Measurements from ENCODE around the gene IGLL5.

Gene IGLL5

GRCh38 chr22:22927196-22927887 is 39.7 kb downstream of the IGLL5 start:
- no peak for DNase-seq (ENCODE audit: low spot score)

DNA sequence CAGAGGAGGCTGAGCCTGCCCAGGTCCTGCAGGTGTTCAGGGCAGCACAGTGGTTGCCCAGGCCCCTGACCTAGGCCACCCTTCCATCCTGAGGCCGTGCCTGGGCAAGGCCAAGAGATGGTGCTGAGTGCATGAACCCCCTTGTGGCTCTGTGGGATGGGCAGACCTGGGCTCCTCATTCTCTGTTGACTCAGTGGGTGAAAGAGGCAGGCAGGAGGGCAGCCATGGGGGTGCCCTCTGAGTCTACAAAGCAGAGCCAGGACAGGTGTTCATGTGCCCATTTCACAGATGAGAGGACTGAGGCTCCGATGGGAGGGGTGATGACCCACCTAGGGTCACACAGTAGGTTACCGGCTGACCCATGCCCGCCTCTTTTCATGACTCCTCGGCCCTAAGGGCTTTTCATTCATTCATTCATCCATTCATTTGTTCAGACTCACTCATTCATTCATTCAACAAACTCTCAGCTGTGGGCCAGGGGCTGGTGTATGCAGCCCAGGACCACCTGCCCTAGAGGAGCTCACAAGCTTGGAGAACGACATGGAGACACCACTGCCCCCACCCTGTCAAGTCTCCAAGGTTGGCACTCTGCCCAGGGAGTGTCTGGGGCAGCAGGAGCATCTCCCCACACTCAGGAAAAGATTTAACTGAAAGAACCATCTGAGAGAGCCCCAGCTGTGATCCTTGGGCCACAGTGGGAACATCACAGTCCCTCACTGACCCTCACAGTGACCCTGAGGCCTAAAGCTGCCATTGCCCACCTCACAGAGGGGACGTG is 40.5 kb downstream of the IGLL5 start:
- DNase-seq (ENCODE audit: low spot score) = no peak

DNA sequence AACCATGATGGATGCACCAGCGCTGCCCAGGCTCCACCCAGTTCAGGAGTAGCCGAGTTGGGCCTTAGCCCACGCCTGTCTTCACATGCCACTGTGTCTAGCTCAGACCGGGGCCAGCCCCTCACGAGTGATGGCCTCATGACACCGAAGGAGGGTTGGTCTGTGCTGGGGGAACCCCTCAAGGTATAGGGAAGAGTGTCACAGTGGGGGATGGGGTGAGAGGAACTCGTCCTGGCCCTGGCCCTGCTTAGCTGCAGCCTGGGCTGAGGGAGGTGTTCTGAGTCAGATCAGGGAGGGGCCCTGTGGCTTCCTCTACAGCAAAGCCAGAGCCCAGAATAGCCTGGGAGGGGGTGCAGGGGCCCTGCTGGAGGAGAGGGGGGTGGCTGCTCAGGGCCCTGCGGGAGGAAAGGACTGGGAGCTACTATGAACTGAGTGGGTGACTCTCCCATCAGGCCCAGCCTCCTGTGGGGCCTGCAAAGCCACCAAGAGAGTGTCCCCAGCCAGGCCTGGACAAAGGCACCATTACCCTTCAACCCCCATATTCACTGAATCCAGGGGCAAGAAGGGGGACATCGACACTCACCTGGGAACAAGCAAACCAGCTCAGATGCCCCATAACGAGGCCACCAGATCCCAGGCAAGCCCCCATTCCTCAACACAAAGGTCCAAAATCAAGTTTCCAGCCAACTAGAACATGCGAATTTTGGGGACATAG is 41.2 kb downstream of the IGLL5 start:
- DNase-seq (ENCODE audit: low spot score) = no peak

- no peak for DNase-seq (ENCODE audit: low spot score)
These were observed 42.0 kb downstream of the IGLL5 start for GRCh38 chr22:22929381-22930221.

DNA sequence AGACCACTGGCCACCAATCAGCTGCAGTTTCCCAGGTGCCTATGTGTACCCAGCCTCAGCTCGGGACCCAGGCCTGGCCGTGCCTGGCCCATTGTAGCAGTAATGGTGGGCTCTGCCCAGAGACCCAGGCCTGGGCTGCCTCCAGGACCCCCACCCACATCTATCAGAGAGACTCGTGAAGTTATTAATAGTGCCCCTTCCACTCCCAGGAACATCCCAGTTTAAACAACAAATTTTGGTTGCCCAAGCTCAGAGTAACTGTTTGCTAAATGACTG is 42.5 kb downstream of the IGLL5 start:
- DNase-seq (ENCODE audit: low spot score) = no peak

DNA sequence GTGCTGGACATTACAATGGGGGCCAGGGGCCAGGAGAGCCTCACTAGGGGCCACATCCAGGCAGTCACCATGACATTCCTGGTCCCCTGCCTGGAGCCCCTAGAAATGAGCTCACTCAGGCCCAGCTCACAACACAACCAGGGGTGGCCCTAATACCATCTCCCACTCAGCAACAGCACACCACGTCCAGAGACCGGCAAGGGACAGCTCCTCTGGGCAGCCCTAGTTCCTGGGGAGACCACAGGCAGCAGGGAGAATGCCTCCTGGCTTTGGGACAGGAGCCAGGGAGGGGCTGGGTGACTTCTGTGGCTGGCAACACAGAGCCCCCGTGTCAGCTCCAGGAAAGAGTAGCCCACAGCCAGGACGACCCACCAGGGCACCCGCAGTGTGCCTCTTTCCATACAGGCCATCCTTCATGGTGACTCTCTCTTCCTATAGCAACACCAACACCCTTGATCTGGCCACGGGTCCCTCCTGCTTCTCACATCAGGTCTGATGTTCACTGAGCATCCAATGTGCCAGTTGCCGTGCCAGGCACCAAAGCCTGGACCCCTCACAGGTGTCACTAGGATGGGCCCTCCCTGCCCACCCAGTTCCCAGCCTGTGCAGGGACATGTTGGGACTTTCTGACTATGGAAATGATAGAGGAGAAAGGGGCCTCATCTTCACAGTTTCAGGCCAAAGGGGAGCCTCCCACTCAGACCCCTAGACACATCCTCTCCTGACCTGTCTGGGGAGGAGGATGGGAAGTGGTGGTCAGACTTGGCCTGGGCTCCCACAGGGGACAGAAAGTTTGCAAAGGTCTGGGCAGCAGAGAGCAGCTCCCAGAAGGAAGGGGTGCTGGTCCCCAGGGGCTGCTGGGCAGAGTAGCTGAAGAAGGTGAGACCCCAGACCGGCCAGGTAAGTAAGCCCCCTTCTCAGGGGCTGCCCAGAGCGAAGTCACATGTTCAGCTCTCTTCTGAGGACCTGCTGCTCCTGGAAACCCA is 43.2 kb downstream of the IGLL5 start:
- DNase-seq (ENCODE audit: low spot score) = no peak

- DNase-seq (ENCODE audit: low spot score) = no peak
These were observed 44.1 kb downstream of the IGLL5 start for GRCh38 chr22:22931557-22932270.

DNA sequence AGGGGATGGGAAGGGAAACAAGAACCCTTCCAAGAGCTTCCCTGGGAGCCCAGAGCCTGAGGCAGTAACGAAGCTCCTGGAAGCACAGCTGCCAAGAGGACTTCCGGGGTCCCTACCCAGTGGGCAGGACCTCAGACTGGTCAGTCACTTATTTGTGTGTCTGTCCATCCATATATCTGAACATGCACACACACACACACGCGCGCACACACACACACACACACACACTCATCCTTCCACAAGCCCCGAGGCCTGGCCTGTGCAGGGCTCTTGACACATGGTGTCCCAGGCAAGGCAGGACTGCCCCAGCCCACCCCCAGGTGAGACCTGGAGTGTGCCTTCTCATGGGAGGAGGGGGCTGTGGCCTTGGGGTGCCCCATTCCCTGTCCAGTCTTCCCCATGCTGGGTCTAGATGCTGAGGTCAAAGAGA is 44.9 kb downstream of the IGLL5 start:
- no peak for DNase-seq (ENCODE audit: low spot score)

GRCh38 chr22:22933100-22933806 is 45.6 kb downstream of the IGLL5 start:
- no peak for DNase-seq (ENCODE audit: low spot score)

GRCh38 chr22:22933807-22934542 is 46.4 kb downstream of the IGLL5 start:
- no peak for DNase-seq (ENCODE audit: low spot score)

DNA sequence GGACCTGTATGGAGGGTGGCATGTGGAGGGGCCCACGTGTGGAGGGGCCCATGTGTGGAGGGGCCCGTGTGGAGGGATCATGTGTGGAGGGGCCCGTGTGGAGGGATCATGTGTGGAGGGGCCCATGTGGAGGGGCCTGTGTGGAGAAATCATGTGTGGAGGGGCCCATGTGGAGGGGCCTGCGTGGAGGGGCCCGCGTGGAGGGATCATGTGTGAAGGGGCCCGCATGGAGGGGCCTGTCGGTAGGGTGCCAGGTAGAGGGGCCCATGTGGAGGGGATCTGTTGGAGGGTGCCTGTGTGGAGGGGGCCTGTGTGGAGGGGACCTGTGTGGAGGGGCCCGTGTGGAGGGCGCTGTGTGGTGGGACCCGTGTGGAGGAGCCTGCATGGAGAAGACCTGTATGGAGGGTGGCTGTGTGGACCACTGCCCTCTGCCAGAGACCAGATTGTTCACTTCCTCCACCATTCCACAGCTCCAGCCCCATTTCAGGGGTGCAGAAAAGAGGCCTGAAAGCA is 47.0 kb downstream of the IGLL5 start:
- DNase-seq (ENCODE audit: low spot score) = no peak

DNA sequence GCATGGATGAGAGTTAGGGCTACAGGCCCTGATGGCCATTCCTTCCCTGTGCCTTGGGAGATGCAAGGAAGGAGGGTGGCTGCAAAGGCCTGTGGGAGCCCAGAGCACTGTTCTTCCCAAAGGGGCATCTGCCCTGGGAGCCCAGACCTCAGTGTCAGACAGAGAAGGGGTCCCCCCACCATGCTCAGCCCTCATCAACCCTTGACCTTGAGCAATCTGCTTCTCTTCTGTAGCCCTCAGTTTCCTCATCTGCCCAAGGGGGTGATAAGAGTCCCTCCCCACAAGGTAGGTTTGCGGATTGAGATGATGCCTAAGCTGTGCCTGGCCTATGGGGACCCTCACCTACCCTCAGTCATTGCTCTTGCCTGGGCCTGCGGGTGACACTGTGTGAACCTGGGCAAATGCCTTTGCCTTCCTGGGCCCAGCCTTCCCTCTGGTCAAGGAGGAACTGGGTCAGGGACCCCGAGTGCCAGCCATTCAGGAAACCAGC is 47.5 kb downstream of the IGLL5 start:
- DNase-seq (ENCODE audit: low spot score) = no peak

- no peak for DNase-seq (ENCODE audit: low spot score)
These were observed 48.0 kb downstream of the IGLL5 start for GRCh38 chr22:22935546-22936157.

GRCh38 chr22:22936180-22936914 is 48.7 kb downstream of the IGLL5 start:
- no peak for DNase-seq (ENCODE audit: low spot score)

- no peak for DNase-seq (ENCODE audit: low spot score)
These were observed 49.5 kb downstream of the IGLL5 start for GRCh38 chr22:22936915-22937656.

GRCh38 chr22:22937894-22938480 is 50.4 kb downstream of the IGLL5 start:
- DNase-seq (ENCODE audit: low spot score) = no peak
